GM12878 (cell line): ENCODE results near the gene LRRC23. TPM values are rescaled to one million over a fixed set of nuclear protein-coding genes. Genes with fewer than 3 reads are reported as not detected.

Experiments used
- ASH2L ChIP-seq: fragments of 300-600, 200-600 bp; sonication (generic); IDR thresholded peaks from 2 replicates; pipeline ENCODE4 v1.6.1; 2017; ENCODE audit warnings: low read depth, mild to moderate bottlenecking, borderline replicate concordance
- ATF7 ChIP-seq: fragments of 450-650 bp; IDR thresholded peaks from 2 replicates; pipeline ENCODE4 v1.6.1; 2016; ENCODE audit warnings: low read depth, mild to moderate bottlenecking
- BRCA1 ChIP-seq: IDR thresholded peaks from 2 replicates; pipeline ENCODE4 v1.6.1; 2011; ENCODE audit warnings: low read depth, low read length, improper control_type of control experiment
- CEBPZ ChIP-seq: fragments of 150-350 bp; IDR thresholded peaks from 2 replicates; pipeline ENCODE4 v1.6.1; 2016; ENCODE audit warnings: low read depth, low read length
- CHD1 ChIP-seq: IDR thresholded peaks from 2 replicates; pipeline ENCODE4 v1.6.1; 2012; ENCODE audit warnings: low read depth, low read length, improper control_type of control experiment
- ESRRA ChIP-seq: IDR thresholded peaks from 2 replicates; pipeline ENCODE4 v1.6.1; 2012; ENCODE audit warnings: mild to moderate bottlenecking, low read length, improper control_type of control experiment
- FOXM1 ChIP-seq: IDR thresholded peaks from 2 replicates; pipeline ENCODE4 v1.6.1; 2012; ENCODE audit warnings: low read depth, mild to moderate bottlenecking, inconsistent platforms, low read length, moderate library complexity
- JUNB ChIP-seq: IDR thresholded peaks from 2 replicates; pipeline ENCODE4 v1.6.1; 2016; ENCODE audit warnings: antibody characterized with exemption, mild to moderate bottlenecking
- KAT2A ChIP-seq: conservative IDR thresholded peaks from 2 replicates; pipeline ENCODE4 v1.6.1; 2011; ENCODE audit warnings: low read depth, low read length; ENCODE audit not compliant: control insufficient read depth
- KDM1A ChIP-seq: fragments of 200-600 bp; sonication (generic); IDR thresholded peaks from 2 replicates; pipeline ENCODE4 v1.6.1; 2016; ENCODE audit warnings: borderline replicate concordance
- MEF2B ChIP-seq: fragments of 450-650 bp; IDR thresholded peaks from 2 replicates; pipeline ENCODE4 v1.6.1; 2018; ENCODE audit warnings: mild to moderate bottlenecking, moderate library complexity; ENCODE audit not compliant: partially characterized antibody, poor library complexity, severe bottlenecking
- MTA3 ChIP-seq: IDR thresholded peaks from 2 replicates; pipeline ENCODE4 v1.6.1; 2012; ENCODE audit warnings: low read length, inconsistent platforms, borderline replicate concordance
- MXI1 ChIP-seq: fragments of 150-350 bp; IDR thresholded peaks from 2 replicates; pipeline ENCODE4 v1.6.1; 2011; ENCODE audit warnings: low read depth, mild to moderate bottlenecking, inconsistent platforms, low read length, improper control_type of control experiment
- MYB ChIP-seq: fragments of 150-350 bp; IDR thresholded peaks from 2 replicates; pipeline ENCODE4 v1.6.1; 2014; ENCODE audit warnings: mild to moderate bottlenecking, low read depth, low read length, borderline replicate concordance
- NFIC ChIP-seq: IDR thresholded peaks from 2 replicates; pipeline ENCODE4 v1.6.1; 2012; ENCODE audit warnings: low read depth, mild to moderate bottlenecking, inconsistent platforms, low read length, moderate library complexity
- NKRF ChIP-seq: fragments of 450-650 bp; conservative IDR thresholded peaks from 2 replicates; pipeline ENCODE4 v1.6.1; 2017; ENCODE audit warnings: mild to moderate bottlenecking, moderate library complexity
- POLR2A ChIP-seq: IDR thresholded peaks from 2 replicates; pipeline ENCODE4 v1.6.1; 2011; ENCODE audit warnings: low read depth, mild to moderate bottlenecking, low read length
- POLR2AphosphoS5 ChIP-seq: IDR thresholded peaks from 2 replicates; pipeline ENCODE4 v1.6.1; 2011; ENCODE audit warnings: mild to moderate bottlenecking, low read length, inconsistent platforms
- RAD51 ChIP-seq: fragments of 450-650 bp; IDR thresholded peaks from 2 replicates; pipeline ENCODE4 v1.6.1; 2016; ENCODE audit warnings: moderate library complexity, mild to moderate bottlenecking, inconsistent platforms
- RB1 ChIP-seq: fragments of 450-650 bp; formaldehyde crosslinking; IDR thresholded peaks from 2 replicates; pipeline ENCODE4 v1.6.1; 2017; ENCODE audit warnings: mild to moderate bottlenecking, borderline replicate concordance
- SIN3A ChIP-seq: IDR thresholded peaks from 2 replicates; pipeline ENCODE4 v1.6.1; 2012; ENCODE audit warnings: low read depth, low read length, improper control_type of control experiment
- SP1 ChIP-seq: IDR thresholded peaks from one replicate; pipeline ENCODE4 v1.6.1; 2011; ENCODE audit warnings: low read depth, low read length
- SRF ChIP-seq, 2 experiments: IDR thresholded peaks; 2 replicates each; pipeline ENCODE4 v1.6.1; 2011; ENCODE audit warnings: low read depth in 2 of 2, low read length in 2 of 2, mild to moderate bottlenecking in 1 of 2, moderate library complexity in 1 of 2
- STAT1 ChIP-seq: fragments of 450-650 bp; conservative IDR thresholded peaks from 2 replicates; pipeline ENCODE4 v1.6.1; 2014; ENCODE audit warnings: antibody characterized with exemption, mild to moderate bottlenecking
- SUZ12 ChIP-seq: fragments of 200-600 bp; sonication (generic); IDR thresholded peaks from one replicate; pipeline ENCODE4 v1.6.1; 2018; ENCODE audit warnings: antibody characterized with exemption, mild to moderate bottlenecking; ENCODE audit not compliant: unreplicated experiment
- ZNF217 ChIP-seq: fragments of 450-650 bp; IDR thresholded peaks from 2 replicates; pipeline ENCODE4 v1.6.1; 2017; ENCODE audit warnings: antibody characterized with exemption, mild to moderate bottlenecking
- ZZZ3 ChIP-seq: IDR thresholded peaks from 2 replicates; pipeline ENCODE4 v1.6.1; 2011; ENCODE audit warnings: low read depth; ENCODE audit not compliant: control insufficient read depth, insufficient read length
- polyA plus RNA-seq, 11 experiments: library from polyadenylated mRNA; depleted of rRNA in 4 of 11; unstranded in 6 of 11; stranded (reverse) in 5 of 11; fragments of >200 nt; fragmentation: Nextera tagmentation in 4 of 11; fragmentation: Illumina TruSeq in 1 of 11; extraction: Ambion mirVana in 4 of 11; extraction: Trizol in 1 of 11; gene quantifications; 1 replicate in 1 of 11; 2 replicates in 10 of 11; pipeline versions ENCODE4 v1.2.1 to v1.2.3, GENCODE V29; 2011 to 2016; ENCODE audit warnings: inconsistent platforms in 2 of 11, missing spikeins in 2 of 11, low read depth in 1 of 11
- total RNA-seq, 4 experiments: library from RNA; depleted of rRNA in 3 of 4; stranded (reverse); fragments of >200 nt in 3 of 4; fragmentation: Illumina TruSeq in 1 of 4; extraction: Trizol in 1 of 4; gene quantifications; 2 replicates each; pipeline versions ENCODE4 v1.2.1 to v1.2.3, GENCODE V29; 2013 to 2021
- TF ChIP-seq, protein P1 (sequence below): fragments of 150-350 bp; IDR thresholded peaks from 2 replicates; pipeline ENCODE4 v1.6.1; 2014; ENCODE audit warnings: mild to moderate bottlenecking, low read depth, low read length

Gene LRRC23
- total and polyA plus RNA-seq, 10 of the 15 experiments (the other 5 are each of a cell fraction or from before 2014, with no cell fraction given), result 1.4 to 6.9 (median 3.4) TPM

GRCh38 chr12:6961278-6961694, 56.7 kb downstream of the LRRC23 start (continued):
- no peak for TF ChIP-seq CHD1
- no peak for TF ChIP-seq KDM1A
- TF ChIP-seq POLR2AphosphoS5, result peak; percentile 49
- no peak for TF ChIP-seq ESRRA
- no peak; the same call in 1 of the 2 replicates for TF ChIP-seq NKRF
- TF ChIP-seq ZZZ3, result no peak
- no peak for TF ChIP-seq RB1
- no peak for TF ChIP-seq ZNF217
- no peak for TF ChIP-seq FOXM1
- no peak for TF ChIP-seq MEF2B
- peak; percentile 80 for TF ChIP-seq ATF7
- TF ChIP-seq MTA3, result no peak
- TF ChIP-seq, protein P1, sequence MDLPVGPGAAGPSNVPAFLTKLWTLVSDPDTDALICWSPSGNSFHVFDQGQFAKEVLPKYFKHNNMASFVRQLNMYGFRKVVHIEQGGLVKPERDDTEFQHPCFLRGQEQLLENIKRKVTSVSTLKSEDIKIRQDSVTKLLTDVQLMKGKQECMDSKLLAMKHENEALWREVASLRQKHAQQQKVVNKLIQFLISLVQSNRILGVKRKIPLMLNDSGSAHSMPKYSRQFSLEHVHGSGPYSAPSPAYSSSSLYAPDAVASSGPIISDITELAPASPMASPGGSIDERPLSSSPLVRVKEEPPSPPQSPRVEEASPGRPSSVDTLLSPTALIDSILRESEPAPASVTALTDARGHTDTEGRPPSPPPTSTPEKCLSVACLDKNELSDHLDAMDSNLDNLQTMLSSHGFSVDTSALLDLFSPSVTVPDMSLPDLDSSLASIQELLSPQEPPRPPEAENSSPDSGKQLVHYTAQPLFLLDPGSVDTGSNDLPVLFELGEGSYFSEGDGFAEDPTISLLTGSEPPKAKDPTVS, result no peak
- no peak for TF ChIP-seq RAD51
- TF ChIP-seq STAT1, result 0 out of 2 replicates have a peak, but pooled peaks have one; percentile 7
- no peak for TF ChIP-seq SP1
- no peak for TF ChIP-seq SUZ12
- TF ChIP-seq SRF (IDR thresholded peaks at IDR 0.05; ENCODE audit: low read depth in 2 of 2, low read length in 2 of 2), result no peak
- TF ChIP-seq CEBPZ, result no peak
- no peak for TF ChIP-seq KAT2A
- TF ChIP-seq JUNB, result peak; percentile 40; the same call in 1 of the 2 replicates
- peak; percentile 63 for TF ChIP-seq MXI1
- no peak for TF ChIP-seq NFIC
- no peak for TF ChIP-seq POLR2A
- TF ChIP-seq BRCA1, result no peak
- TF ChIP-seq MYB, result no peak
- no peak for TF ChIP-seq SIN3A
- TF ChIP-seq ASH2L, result no peak
